GM18499 (cell line): Measurements from ENCODE around the gene FRMD1.

Experiments used
- ATAC-seq: cut with Tn5 transposase; IDR thresholded peaks from one replicate; pipeline ENCODE4 v1.9.1; 2021; ENCODE audit warnings: moderate number of reproducible peaks; ENCODE audit not compliant: insufficient read depth, unreplicated experiment

Gene FRMD1

DNA sequence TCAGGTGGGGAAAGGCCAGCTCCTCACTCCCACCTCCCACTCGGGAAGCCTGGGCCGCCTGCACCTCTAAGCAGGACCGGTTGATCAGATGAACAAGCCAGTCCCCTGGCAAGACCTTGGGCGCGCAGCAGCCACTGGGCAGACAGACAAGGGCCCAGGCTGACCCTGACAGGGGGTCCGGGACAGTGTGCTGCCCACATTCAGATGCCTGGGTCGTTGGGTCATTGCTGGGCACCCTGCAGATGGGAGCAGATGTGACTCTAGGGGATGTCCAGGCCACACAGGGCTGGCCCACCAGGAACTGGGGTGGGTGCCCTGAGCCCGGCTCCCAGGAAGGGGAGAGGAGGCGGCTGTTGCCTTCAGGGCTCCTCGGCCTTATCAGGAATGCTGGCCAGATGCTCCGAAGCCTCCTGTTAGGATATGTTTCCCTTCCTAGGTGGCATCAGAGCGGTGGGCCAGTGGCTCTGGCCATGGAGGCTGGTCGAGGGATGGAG is 17.3 kb upstream of the FRMD1 start:
- ATAC-seq = no peak

DNA sequence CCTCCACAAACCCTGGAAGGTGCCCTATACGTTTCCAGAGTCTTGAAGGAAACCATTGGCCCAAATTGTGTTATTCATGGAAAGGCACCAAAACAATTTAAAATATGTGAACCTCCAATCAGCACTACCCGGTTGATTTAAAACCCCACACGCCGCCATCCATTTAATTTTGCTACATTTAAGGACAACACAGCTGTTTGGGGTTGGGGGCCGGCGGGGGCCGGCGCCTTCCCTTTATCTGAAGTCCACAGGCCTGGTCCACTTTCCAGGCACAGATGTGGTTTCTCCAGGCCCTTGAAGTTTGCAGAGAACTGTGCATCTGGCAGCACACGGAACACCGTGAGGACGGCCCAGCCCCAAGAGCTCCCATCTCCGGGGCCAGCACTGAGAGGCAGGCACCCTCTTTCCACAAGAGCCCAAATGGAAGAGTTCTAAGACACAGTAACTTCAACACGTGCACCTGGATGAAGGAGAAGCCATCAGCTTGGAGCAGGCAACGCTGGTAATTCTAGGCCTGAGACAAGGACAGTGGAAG is 16.8 kb upstream of the FRMD1 start:
- no peak for ATAC-seq

DNA sequence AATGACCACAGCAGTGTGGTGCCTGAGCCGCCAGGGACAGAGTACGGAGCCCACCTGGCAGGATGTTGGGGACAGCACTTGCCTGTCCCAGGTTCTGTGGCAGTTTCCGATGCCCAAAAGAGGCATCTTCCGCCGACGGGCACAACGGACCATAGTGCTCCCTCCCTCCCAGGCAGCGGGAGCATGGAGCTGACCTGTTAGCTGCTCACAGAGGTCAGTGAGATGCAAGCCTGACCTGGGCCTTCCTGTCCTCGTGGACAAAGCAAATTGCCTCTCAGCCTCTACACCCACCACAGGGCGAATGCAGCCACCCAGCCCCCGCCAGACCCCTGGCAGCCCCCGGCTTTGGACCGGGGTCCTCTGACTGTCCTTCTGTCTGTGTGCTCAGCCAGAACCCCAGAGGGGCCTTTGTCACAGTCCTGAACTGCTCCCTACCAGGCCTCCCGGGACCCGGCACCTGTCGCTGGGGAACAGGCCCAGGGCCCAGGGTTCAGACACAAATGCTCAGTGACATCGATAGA is 16.2 kb upstream of the FRMD1 start:
- no peak for ATAC-seq

DNA sequence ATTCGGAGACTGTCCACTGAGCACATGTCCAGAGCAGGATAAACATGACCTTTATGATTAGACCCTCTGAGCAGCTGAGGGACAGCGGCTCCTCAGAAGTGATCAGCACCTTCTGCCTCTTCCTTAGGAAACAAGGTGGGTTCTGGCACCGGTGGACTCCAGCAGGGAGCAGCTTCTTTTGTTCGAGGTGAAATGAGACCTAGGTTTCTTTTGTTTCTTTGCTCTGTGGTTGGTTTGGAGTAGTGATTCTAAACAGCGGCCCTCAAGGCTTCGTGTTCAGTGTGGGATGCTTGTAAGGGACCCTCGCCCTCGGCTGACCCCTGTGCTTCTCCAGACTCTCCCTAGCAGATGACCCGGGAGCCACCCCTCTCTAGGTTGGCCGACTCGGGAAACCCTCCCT is 14.6 kb upstream of the FRMD1 start:
- ATAC-seq = no peak

DNA sequence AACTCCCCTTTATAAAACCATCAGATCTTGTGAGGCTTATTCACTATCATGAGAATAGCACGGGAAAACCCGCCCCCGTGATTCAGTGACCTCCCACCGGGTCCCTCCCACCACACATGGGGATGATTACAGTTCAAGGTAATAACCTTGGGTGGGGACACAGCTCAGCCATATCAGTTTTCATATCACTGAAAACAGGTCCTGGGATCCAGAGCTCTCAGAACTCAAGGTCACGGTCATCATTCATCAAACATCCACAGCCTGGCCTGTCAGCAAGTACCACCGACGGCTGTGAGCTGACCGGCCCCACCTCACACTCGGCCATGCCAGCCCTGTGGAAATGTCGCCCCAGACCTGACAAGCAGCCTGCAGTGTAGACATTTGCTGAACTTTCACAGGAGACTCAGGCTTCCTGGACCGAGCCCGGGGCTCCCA is 14.1 kb upstream of the FRMD1 start:
- no peak for ATAC-seq

DNA sequence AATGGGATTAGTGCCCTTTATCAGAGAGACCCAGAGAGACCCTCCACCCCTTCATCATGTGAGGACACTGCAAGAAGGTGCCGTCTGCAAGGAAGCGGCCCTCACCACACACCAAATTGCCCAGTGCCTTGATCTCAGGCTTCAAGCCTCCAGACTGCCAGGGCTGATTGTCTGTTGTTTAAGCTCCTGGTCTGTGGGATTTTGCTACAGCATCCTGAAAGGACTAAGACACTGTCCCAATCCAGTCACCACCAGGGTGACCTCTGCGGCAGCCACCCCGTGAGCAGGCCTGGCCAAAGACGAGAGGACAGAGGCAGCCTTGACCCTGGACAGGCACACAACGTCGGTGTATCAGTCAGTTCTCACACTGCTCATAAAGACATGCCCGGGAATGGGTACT is 13.5 kb upstream of the FRMD1 start:
- no peak for ATAC-seq

DNA sequence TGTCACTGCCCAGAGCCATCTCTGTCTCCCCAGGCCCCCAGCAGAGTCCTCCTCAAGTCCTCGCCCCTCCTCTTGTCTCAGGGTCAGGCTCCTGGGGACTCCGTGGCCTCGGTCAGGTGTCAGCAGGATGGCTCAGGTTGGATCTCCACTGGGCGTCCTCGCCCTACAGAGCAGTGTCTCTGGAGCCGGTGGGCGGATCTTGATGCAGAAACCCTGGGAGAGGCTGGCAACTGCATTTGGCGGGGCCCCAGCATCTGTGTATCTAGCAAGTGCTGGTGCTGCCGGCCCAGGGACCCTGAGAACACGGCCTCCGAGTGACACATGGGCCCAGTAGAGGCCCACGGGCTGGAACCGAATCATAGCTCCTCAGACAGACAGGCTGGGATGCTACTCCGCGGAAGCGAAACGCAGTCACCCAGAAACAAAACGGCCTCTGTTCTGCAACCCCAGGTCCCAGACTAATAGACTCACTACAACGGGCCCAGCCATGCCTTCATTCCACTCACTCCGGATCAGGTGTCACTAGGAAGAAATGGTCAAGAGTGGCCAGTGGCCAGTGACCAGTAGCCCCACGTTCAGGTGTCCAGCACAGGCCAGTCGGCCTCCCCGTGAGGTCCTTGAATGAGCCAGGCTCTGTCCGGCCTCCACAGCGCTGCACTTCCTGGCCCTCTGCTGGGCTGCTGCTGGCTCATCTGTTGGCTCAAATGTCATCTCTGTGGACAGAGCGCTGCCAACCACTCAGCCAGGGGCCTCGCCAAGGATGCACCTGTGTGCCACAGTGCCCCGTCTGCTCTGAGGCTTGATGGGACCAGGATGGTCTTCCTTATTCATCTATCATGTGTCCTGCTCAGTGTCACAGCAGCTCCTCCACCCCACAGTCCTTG is 12.6 kb upstream of the FRMD1 start:
- ATAC-seq = no peak

DNA sequence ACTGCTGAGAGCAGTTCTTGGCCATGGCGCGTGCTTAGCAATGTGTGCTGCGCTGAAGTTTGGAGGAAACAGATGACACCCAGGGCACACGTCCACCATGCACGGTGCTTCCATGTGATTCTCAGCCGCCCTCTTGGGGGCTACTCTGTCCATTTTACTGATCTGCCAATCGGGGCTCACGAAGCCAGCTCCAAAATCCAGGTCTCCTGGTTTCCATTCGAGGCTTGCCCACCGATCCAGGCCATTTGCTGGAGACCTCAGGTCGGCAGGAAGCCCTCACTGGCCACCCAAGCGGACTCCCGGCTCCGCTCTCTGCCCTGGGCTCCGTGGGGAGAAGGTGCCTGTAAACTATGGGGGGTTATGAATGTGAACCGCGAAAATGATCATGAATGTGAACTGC is 11.7 kb upstream of the FRMD1 start:
- ATAC-seq = no peak

DNA sequence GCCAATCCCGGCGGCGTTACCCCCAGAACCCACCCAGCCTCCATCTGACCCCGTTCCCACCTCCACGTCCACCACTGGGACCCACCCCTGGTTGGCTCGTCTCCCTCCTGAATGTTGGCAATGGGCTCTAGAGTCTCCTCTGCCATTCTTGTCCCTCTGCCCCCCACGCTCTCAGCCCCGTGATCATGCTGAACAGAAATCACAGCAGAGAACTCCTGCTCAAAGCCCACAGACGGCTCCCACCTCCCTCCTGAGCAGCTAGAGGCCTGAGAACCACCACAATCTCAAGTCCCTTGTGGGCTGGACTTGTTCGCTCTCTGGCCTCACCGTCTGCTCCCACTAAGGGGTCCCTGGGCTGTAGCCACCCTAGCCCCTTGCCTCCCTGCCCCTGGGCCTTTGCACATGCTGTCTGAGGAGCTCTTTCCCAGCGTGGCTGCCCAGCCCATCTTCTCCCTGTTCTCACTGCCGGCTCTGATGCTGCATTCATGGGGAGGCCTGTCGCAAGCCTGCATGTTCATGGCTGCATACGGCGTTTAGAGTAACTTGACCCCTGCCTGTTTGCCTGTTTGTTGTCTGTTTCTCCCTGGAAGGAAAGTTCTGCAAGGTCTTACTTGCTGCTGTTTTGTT is 11.2 kb upstream of the FRMD1 start:
- no peak for ATAC-seq

DNA sequence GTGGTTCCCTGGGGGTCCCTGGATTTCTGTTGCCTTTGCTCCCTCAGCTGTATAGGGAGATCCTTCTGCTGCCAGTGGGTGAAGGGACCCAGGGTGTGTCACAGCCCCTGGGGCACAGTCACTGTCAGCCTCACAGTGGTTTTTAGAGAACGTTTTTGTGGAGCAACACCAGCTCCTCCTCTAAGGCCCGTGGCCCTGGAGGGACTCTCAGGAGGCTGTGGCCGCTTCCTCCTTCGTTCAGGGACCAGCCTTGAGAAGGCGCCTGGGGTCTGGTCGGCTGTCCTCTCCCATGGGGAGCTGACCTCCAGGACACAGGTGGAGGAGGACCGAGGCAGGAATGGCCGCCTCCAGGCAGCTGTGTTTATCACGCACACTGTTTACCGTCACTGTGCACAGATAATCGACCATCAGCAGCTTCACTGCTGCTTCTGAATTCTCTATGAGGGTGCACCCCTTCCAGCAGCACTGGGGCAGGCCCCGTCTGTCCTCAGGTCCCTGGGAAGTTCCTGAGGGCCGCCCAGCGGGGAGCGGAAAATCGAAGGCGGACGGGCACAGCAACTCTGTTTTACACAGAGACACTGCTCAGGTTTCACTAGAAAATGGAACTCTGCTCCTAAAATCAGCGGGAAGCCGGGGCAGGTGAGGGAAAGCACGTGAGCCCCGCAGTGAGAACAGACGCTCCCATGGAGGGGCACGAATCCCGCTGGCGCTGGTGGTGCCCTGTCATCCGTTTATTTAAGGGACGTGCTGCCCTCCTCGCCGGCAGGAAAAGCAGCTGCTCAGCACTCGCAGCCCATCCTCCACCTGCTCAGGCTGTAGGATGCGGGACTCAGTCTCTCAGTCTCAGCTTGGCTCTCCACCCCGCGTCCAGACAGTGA is 10.4 kb upstream of the FRMD1 start:
- no peak for ATAC-seq

DNA sequence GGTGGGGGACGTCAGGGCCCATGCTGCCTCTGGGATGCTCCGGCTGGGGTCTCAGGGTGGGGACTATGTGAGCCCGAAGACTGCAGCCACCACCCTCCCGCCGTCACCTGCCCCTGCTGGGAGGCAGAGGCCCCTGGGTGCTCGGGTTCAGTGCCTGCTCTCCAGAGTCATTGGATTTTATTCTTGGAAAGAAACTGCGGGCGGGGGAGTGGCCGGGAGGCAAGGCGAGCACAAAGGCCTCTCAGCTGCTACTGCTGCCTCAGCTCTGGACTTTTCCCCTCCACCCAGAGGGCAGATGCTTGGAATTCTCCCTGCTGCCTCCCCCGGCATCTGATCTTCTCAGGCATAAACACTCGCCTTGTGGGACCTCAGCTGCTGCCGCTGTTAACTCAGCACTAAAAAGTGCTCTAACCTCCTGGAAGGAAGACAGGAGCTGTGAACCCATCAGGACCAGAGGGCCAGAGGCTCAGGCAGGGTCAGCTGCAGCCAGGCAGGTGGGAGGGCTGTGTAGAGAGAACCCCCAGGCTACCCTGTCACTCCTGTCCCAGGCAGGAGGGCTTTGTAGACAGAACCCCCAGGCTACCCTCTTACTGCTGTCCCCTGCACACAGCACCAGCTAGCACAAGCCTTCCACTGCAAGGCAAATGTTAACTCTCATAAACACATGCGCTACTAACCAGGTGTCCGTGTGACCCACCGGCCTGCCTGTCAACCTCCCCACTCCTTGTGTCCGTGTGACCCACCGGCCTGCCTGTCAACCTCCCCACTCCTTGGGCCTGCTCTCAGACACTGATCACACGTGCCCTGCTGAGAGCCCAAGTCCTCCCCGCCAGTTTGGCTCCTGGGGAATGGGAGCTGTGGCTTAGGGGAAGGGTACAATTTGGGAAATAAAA is 9.4 kb upstream of the FRMD1 start:
- no peak for ATAC-seq

DNA sequence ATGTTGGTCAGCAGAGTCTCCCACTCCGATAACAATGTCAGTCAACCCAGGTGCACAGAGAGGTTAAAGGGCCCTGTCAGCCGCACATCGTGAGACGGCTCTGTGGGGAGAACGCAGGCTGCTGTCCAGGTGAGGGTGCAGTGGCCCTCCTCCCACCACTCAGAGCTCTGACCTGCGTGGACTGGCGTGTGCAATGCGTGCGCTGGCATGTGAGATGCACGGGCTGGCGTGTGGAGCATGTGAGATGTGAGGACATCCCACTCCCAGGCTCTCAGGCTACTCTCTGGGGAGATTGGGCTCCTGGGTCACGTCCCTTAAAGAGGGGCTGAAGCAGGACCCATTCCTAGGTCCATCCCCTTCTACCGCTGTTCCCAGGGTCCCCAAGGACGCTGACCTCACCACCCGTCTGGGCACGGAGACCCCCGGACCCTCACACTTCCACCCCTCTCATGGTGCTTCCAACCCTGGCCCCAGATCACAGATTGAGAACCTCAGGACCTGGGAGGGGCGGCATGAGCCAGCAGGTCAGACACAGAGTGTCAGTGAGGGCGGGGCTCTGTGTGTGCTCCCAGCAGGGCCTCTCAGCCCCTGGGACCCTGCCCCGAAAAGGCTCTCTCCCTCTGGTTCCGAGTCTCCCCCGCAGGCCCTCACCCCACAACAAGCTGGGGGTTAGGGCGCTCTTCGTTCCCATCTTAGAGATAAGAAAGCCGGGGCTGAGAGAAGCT is 8.6 kb upstream of the FRMD1 start:
- no peak for ATAC-seq

DNA sequence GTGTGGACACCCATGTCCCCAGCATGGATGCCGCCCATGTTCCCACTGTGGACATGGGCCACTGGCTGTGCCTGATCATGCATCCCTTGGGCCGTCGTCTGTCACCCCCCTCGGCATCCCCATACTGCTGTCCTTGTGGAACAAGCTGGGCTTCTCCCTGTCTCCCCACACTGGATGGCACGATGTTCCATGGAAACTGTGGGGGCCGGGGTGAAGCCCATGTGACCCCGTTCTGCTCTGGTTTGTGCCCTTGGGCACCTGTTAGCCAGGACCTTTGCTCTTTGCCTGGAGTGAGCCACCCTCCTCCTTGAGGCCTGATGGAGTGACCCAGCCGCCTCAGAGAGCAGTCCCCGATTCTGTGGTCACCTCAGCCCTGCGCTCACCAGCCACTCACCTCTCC is 7.6 kb upstream of the FRMD1 start:
- ATAC-seq = no peak

DNA sequence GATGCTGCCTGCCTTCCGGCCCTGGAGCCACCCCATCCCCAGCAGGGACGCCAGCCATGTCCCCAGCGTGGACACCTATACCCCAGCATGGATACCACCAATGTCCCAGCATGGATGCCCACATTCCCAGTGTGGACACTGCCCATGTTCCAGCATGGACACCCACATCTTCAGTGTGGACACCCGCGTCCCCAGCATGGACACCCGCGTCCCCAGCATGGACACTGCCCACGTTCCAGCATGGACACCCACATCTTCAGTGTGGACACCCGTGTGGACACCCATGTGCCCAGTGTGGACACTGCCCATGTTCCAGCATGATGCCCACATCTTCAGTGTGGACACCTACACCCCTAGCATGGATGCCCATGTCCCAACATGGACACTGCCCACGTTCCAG is 7.1 kb upstream of the FRMD1 start:
- no peak for ATAC-seq

DNA sequence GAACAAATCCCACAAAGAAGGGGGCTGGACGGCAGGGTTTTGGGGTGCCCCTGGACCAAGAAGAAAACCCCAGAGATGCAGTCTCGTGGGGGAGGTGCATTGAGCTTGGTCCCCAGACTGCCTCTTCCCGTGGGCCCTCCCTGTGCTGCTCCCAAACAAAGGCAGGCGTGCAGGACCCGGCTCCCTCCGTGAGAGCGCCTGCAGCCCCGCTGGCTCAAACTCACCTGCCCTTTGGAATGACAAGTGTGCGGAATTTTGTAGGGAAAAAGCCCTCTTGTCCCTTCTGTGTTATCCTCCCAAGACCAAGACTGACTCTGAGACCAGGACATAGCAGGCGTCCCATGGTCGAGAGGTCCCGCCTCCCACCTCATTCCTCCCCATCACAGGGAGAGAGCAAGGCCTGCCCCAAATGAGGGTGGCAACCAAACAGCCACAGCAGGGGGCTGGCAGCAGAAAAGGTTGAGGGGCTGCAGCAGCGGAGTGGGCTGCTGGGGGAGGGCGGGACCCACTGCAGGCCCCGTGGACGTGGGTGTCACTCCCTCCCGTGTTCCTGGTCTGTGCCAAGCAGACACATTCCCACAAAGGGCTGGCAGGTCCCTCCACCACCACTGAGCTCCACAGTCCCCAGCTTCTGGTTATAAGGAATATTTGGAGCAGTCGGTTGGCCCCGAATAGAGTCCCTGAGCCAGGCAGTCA is 5.6 kb upstream of the FRMD1 start:
- no peak for ATAC-seq

DNA sequence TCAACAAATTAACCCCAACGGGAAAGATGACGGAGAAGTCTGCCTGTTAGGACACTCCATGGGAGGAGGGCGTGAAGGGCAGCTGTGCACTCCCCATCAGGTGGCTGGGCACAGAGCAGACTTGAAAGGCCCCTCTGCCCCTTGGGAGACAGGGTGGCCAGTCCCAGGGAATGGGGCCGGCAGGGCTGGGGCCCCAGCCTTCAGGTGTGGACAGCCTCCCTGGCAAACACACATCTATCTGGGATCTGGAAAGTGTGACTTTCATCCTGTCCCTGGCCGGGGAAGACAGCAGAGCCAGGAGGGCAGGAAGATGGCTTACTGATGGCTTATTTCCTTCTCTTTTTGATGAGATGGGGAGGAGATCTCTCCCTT is 4.5 kb upstream of the FRMD1 start:
- no peak for ATAC-seq

DNA sequence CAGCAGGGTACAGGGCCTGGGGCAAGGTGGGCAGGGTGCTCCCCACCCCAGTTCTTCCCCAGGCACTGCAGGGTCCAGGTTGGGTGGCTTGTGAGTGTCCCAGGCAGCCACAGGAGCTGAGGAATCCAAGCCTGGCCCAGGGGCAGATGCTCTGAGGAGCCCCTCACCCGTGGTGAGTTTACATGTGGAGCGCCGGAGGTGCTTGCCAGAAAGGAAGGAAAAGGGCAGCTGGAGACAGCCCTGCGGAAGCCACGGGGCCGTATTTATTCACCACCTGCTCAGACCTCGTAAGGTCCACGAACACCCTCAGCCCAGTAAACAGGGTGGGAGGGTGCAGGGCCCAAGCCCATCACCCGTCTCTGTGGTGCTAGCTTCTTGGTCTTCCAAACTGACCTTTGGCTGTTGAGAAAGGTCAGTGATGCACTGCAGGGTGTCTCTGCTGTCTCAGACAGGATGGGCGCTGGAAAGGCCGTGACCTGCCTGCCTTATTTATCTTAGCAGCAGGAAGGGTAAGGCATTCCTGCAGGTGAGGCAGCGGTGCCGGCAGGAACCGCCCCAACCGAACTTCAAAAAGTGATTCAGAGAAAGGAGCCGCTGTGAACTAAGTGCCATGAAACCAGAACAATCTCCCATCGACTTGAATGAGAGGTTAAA is 4.0 kb upstream of the FRMD1 start:
- no peak for ATAC-seq
